IPS-11a (cell line): Measurements from ENCODE around the gene AKIRIN2.
"Not testable (repeated sequence)": the region's sequence is repeated elsewhere in the genome, so short reads cannot be mapped to it uniquely, and the experiment has no call there.

Source experiments
- H3K4me3 ChIP-seq: one replicate; pipeline ENCODE4 v1.5.1; 2013; ENCODE audit warnings: low read depth, low read length, control low read depth

AKIRIN2 gene

DNA sequence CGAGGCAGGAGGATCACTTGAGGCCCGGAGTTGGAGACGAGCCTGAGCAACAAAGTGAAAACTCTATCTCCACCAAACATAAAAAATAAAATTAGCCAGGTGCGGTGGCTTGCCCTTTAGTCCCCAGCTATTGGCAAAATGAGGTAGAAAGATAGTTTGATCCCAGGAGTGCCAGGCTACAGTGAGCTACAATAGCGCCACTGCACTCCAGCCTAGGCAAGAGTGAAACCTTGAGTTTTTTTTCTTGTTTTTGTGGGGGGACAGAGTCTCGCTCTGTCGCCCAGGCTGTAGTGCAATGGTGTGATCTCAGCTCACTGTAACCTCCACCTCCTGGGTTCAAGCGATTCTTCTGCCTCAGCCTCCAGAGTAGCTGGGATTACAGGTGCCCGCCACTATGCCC is 14.1 kb downstream of the AKIRIN2 start:
- H3K4me3 ChIP-seq = not testable (repeated sequence)

DNA sequence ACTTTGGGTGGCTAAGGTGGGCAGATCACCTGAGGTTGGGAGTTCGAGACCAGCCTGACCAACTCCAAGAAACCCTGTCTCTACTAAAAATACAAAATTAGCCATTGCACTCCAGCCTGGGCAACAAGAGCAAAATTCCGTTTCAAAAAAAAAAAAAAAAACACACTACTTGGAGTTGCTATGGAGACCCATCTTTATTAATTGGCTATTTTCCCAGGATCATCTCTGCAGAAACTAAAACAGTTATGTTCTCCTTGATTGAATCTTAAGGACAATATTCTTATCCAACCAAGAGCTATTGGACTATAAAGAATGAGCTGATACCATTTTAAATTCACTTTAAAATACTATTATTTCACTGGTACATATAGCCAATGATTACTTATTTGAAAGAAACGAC is 14.7 kb downstream of the AKIRIN2 start:
- no peak overlapping the region for H3K4me3 ChIP-seq

DNA sequence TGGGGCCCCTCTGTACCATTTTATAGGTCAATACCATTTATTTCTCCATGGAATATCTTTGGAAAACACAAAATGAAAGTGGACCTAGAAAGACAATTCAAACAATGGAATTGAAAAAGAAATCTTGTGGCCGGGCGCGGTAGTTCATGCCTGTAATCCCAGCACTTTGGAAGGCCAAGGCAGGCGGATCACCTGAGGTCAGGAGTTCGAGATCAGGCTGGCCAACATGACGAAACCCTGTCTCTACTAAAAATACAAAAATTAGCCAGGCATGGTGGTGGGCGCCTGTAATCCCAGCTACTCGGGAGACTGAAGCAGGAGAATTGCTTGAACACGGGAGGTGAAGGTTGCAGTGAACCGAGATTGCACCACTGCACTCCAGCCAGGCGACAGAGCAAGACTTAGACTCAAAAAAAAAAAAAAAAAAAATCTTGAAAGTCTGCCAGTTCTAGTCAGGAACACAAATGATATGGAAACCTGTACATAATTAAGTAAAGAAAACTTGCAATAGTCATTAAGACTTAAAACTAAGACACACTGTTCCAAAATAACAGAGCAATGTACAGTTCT is 15.3 kb downstream of the AKIRIN2 start:
- not testable (repeated sequence) for H3K4me3 ChIP-seq

DNA sequence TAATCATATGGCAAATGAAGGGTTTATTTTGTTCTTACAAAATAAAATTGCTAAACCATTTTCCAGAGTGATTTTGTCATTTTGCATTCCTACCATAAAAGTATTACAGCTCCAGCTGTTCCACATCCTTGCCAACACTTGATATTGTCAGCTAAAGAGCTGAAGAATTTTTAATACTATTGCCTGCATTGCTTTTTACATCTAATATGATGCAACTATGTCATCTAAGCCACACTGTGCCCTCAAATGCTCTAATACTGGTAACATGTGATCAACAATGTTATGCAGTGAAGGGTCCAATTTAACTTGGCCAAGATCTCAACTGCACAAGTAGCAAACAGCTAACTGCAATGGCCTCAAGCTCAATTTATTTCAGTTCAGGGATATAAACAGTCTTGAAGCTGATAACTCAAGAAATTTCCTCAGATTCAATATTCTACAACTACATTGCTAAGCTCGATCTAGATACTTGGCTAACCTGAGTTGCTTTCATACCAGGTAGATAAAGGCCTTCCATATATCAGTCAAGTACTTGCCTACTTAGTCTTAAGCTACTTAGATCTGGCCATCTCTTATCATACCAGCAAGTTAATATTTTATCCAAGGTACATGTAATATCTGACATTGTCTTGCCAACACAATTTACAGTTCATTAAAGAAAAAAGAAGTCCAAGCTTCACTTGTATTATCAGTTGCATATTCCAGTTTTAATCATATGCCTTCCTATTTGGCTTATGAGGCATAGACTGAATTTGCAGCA is 17.0 kb downstream of the AKIRIN2 start:
- H3K4me3 ChIP-seq = no peak overlapping the region

DNA sequence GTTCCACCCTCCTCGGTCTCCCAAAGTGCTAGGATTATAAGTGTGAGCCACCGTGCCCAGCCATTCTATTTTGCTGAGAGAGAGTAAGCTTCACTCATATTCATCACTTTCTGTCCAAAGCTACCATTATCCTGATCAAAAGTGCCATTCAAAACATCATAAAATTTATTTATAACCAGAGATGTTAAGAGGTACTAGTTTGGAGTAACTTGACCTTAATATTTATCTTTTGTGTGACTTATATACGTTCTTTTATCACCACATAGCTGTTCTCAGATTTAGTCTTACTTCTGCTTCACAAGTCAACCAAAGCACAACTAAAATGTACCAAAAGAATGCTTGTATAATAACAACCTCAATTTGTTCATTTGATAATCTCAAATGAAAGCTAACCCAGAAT is 18.1 kb downstream of the AKIRIN2 start:
- H3K4me3 ChIP-seq = no peak overlapping the region

DNA sequence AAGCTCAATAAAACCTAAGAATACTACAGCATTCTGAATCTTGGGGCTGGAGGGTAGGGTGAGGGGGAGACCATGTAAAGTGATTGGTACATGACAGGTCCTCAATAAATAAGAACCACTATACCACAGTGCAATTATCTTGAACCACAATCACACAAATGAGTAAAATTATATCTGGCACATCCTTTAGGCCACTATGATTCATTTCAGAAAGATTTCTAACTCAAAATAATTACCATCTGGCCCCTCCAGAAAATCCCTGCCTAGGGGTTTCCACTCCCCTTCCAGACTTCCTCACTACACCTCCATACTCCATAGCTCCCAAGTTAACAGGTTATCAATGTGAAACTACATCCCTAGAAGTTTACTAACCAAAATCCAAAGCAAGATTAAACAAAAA is 19.7 kb downstream of the AKIRIN2 start:
- no peak overlapping the region for H3K4me3 ChIP-seq

DNA sequence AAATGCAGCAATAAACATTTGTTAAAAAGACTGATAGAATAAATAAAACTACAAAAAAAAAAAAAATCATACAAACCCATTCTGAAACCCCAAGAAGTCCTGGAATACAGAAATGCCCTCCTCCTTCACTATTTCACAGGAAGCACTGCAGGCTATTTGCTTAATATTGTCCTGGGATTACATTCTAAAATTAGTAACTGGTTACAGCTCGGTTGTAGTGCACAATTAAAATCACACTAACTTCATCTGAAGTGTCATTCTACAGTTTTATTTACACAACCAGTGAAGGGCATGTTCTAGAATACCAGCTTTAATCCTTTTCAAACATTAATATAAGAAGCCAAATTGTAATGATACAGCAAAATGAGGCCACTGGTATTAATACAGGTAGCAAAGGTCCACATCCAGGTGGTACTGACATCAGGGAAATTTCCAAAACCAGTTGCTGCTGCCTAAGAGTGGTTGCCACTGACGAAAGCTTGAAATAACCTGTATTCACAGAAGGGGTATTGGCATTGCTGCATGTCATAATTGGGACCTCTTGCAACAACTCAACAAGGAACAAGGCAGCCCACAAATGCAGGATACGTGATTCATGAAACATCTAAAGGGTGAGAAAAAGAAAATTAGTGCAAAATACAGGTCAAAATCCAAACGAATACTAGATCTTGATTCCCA is 26.9 kb downstream of the AKIRIN2 start:
- H3K4me3 ChIP-seq = no peak overlapping the region

DNA sequence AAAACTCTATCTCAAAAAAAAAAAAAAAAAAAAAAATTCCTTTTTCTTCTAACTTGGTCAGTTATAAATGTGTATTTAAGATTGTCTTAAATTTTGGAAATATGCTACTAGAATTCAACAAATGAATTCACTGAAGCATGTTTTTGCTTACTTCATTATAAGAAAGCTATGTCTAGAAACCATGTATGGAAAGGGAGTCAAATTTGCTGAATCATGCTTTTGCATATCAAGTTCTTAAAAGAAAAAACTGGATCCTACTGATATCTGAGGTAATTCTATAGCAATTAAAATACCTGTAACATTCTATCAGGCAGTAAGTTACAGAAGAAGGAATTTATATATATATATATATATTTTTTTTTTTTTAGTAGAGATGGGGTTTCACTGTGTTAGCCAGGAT is 27.7 kb downstream of the AKIRIN2 start:
- H3K4me3 ChIP-seq = no peak overlapping the region

DNA sequence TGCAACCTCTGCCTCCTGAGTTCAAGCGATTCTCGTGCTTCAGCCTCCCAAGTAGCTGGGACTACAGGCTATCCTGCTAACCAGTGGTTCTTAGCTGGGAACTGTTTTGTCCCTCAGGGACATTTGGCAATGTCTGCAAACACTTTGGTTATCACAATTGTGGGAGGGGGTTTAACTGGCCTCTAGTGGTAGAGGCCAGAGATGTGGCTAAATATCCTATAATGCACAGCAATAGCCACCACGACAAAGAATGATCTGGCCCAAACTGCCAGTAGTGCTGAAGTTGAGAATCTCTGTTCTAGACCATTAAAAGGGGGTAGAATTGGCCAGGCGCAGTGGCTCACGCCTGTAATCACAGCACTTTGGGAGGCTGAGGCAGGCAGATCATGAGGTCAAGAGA is 28.8 kb downstream of the AKIRIN2 start:
- no peak overlapping the region for H3K4me3 ChIP-seq

DNA sequence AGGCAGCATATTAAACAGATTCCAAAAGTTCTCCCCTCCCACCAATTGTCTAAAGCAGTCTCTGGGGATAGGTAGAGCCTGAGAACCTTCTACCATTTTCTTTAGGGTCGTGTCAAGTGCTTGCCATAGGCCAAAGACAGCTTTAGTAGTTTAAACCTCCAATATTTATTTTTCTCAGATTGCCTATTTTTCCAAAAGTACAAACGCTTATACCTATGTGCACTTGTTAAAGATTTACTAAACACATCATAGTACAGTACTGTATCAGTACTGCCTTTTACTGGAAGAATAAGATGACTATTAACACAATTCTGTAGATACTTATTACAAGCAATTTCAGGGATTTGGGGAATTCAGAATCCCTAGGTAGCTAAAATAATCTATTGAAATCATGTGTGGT is 29.4 kb downstream of the AKIRIN2 start:
- no peak overlapping the region for H3K4me3 ChIP-seq

DNA sequence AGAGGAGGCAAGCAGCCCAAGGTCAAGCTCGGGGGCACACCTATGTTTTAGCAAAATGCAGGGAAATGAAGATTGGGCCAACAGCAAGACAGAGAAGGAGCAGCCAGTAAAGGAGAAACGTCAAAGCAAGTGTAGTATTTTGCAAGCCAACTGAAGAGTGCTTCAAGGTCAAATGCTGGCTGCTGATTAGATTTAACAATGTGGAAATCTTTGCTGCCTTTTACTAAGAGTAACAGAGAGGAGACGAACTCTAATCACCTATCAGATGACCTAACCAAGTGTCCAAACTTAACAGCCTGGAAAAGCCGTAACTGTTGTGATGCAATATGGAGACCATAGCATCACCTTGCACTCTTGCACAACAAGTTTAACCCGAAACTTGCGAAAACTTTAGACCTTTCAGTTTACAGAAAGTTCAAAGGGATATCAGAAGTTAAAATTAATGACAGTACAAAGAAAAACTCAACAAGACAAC is 30.4 kb downstream of the AKIRIN2 start:
- H3K4me3 ChIP-seq = no peak overlapping the region

DNA sequence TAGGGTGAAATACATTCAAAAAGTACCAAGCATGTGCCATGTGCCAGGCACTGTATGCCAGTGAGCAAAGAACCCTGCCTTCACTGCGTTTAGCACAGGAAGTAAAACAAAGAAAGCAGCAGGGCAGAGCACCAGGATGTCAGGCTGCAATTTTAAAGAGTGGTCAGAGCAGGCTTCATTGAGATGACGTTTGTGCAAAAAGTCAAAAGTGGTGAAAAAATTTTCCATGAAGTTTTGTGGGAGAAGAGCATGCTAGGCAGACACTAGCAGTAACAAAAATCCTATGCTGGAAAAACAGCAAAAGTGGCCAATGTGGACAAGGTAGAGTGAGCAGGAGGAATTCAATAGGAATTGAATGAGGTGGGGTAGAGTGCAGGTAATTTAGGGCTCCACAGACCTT is 31.3 kb downstream of the AKIRIN2 start:
- H3K4me3 ChIP-seq = no peak overlapping the region

DNA sequence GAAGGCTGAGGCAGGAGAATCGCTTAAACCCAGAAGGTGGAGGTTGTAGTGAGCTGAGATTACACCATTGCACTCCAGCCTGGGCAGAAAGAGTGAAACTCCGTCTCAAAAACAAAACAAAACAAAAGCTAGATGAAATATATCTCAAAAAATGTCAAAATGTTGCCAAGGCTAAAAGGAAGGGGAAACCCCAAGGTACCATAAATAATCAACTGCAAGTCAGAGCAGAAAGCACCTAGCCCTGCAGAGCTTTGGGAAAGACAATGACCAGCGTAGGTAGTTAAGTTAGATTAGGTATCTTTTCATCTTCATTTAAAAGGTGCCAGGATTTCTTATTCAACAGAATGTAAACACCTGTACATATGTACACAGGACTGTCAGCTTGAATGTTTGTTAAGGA is 33.0 kb downstream of the AKIRIN2 start:
- no peak overlapping the region for H3K4me3 ChIP-seq

DNA sequence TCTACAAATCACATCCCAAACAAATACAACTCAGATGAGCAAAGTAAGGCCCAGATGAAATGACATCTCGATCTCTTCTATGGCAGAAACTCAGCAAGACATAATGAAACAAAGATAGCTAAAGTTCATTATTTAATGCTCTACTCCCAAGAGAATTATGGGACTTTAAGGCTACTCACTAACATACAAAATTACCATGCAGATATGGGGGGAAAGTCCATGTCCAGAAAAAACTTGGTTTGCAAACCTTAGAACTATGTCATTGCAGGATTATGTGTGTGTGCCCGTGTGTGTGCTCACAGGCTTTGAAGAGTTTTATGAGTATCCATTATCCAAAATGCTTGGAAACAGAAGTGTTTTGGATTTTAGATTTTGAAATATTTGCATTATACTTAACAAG is 34.0 kb downstream of the AKIRIN2 start:
- no peak overlapping the region for H3K4me3 ChIP-seq

DNA sequence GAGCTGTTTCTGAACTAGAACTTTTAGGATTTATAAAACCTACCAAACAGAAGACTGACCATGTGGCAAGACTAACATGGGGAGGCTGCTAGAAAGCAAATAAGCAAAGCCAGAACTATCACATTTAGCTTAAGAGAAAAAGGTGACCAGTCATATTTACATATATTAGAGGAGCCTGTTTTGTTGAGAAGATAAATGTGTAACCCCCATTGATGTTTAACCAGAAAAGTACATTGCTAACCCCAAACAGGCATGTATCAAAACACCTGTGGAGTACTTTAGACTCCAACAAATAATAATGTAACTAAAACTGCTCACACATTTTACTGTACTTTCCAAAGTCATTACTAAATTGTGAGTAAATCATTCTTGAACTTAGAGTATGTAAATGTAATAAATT is 35.0 kb downstream of the AKIRIN2 start:
- no peak overlapping the region for H3K4me3 ChIP-seq

DNA sequence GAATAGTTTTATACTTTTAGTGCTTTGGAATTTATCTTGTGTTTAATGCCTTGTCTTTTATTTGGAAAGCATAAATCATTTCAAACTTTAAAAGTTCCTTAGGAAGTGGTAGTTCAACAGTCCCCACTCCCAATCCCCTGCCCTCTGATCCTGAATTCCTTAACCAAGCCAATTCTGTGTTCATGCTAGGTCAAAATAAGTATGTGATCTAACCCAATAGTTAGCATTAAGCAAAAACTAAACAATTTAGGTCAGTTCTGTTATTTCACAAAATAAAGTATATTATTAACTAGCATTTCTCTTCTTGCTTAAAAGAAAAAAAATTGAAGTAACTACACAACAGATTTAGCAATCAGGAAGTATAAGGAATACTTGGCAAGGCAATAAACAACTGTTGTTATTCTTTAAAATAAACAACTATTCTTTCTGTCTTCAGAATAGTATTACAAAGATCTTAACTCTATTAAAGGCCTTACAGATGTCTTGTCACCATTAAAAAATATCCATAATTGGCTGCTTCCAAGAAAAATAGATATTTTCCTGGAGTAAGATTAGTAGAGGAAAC is 37.0 kb downstream of the AKIRIN2 start:
- no peak overlapping the region for H3K4me3 ChIP-seq

DNA sequence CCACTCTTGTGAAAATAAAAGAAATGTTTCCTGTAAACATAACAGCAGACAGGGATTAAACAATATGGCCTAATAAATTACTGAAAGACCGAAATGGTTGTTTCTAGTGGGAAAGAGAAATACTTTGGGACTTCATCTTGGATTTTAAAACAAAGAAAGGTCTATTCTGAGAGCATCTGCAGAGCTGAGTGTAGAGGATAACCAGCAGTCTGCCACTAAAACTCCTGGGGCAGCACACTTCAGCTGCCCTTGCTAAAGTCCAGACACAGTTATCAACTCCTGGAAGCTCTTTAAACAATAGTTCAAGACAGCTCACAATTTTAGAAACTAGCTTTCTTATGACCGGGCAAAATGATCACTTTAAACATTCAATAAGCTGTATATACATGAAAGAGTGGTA is 38.6 kb downstream of the AKIRIN2 start:
- no peak overlapping the region for H3K4me3 ChIP-seq

DNA sequence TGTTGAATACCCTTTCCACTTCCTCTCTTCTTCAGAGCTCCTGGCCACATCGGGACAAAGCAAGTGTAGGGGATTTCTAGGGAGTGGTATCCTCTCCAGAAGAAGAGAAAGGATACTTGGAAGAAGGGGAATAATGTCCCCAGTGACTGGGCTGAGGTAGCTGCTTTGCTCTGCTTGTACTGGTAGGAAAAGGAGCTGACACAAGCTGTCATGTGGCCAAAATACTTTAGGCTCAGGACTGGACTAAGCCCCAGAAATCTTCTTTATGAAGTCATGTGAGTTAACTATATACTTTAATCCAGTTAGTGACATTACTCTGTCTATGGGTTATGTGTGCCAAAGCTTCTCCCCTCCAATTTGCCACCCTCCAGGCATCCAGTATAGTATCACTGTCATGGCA is 40.5 kb downstream of the AKIRIN2 start:
- H3K4me3 ChIP-seq = no peak overlapping the region

DNA sequence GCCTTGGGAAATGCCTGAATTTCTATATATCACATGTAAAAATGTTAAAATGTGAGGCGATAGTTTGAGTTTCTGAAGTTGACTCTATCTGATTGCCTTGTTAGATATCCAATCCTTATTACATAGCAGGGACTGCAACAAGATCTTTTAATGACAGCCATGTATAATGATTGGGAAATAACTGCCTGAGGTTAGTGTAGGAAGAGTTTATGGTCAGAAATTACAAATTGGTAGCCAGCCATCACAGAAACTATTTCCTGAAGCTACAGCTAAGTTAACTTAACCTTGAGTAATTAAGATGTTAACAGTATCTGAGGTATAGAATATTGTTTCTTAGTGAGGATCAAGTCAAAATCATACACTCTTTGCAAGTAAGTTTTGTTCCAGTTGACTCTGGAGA is 41.0 kb downstream of the AKIRIN2 start:
- H3K4me3 ChIP-seq = no peak overlapping the region

DNA sequence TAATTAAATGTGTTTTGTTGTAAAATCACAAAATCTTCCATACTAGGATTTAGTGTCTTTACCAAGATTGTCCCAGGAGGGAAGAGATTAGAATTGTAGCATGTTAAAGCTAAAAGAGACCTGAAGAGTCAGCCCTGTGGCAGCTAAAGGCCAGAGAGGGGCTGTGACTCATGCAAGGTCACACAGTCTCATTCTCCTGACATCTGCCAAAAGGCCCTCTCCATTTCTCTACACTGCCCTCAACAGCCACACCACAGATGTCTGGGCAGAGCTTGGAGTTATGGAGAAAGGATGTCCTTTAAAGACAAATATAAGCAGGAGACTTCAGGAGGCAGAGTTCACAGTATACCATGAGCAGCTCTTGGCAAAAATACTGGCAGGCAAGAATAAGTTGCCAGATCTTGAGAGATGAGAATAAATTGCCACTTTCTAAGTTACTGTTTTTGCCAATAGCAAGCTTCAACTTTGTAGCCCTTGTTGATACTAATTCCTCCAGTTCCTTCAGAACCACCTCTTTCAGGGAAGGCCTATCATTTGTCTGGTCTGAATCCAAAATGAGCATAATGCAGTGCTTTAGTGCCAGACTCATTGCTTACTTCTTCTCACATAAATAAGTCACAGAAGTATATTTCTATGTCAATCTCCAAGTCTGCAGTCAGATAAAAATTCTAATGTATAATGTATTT is 41.7 kb downstream of the AKIRIN2 start:
- H3K4me3 ChIP-seq = no peak overlapping the region

DNA sequence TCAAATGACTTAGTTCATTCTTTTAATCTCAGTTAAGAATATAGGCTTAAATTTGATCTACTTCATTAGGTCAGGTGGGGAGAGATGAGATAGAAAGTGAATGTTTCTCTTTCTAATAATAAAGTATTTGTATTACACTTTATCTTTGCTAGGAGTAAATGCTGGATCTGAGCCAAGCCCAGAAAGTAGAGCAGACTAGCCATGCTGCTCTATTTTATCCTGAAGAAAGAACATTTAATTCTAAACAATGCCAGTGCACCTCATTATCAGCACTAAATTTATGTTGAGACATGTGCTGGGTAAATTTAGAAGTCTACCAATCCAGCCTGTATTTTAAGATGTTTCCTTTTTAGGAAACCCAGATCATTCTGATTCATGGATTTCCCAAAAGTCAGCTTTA is 43.5 kb downstream of the AKIRIN2 start:
- H3K4me3 ChIP-seq = no peak overlapping the region
